Activated naive CD4-positive, alpha-beta T cell treated with anti-CD3 and anti-CD28 coated beads, Interleukin-2, amount 50 U/mL, for 24 hours (primary cell): ENCODE measurements around the gene ANKRD61.
"Not testable (repeated sequence)": the region's sequence is repeated elsewhere in the genome, so short reads cannot be mapped to it uniquely, and the experiment has no call there.

Experiments
- H3K27ac Mint-ChIP-seq: one replicate; pipeline ENCODE4 v1.8.0; 2021; ENCODE audit warnings: mild to moderate bottlenecking, mixed read lengths
- H3K27me3 Mint-ChIP-seq: one replicate; pipeline ENCODE4 v1.8.0; 2021; ENCODE audit warnings: mixed read lengths
- H3K36me3 Mint-ChIP-seq: one replicate; pipeline ENCODE4 v1.8.0; 2021; ENCODE audit warnings: mixed read lengths
- H3K4me1 Mint-ChIP-seq: one replicate; pipeline ENCODE4 v1.8.0; 2021; ENCODE audit warnings: mixed read lengths
- H3K4me3 Mint-ChIP-seq: one replicate; pipeline ENCODE4 v1.8.0; 2021; ENCODE audit warnings: mild to moderate bottlenecking, mixed read lengths
- H3K9me3 Mint-ChIP-seq: one replicate; pipeline ENCODE4 v1.8.0; 2021; ENCODE audit warnings: mixed read lengths

The ANKRD61 gene

DNA sequence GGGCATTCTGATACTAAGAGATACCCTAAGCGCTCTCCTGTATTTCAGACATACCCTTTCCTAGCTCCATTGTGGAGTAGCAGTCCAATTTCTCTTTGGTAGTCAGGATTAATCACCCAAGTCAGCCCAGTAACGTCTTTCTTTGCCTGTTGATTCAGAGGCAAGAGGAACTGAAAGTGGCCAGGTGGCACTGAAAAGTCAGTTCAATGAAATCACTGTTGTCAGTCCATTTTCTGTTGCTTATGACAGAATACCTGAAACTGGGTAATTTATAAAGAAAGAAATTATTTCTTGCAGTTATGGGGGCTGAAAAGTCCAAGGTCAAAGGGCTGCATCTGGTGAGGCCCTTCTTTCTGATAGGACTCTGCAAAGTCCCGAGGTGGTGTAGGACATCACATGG is 40.2 kb downstream of the ANKRD61 start:
- Mint-ChIP-seq H3K27ac (no peak overlapping the region), H3K9me3 (no peaks in the 10 kb centered on the region), H3K27me3 (no peaks in the 10 kb centered on the region), H3K4me3 (no peak overlapping the region), H3K4me1 (no peaks in the 10 kb centered on the region), H3K36me3 (no peaks in the 10 kb centered on the region)

DNA sequence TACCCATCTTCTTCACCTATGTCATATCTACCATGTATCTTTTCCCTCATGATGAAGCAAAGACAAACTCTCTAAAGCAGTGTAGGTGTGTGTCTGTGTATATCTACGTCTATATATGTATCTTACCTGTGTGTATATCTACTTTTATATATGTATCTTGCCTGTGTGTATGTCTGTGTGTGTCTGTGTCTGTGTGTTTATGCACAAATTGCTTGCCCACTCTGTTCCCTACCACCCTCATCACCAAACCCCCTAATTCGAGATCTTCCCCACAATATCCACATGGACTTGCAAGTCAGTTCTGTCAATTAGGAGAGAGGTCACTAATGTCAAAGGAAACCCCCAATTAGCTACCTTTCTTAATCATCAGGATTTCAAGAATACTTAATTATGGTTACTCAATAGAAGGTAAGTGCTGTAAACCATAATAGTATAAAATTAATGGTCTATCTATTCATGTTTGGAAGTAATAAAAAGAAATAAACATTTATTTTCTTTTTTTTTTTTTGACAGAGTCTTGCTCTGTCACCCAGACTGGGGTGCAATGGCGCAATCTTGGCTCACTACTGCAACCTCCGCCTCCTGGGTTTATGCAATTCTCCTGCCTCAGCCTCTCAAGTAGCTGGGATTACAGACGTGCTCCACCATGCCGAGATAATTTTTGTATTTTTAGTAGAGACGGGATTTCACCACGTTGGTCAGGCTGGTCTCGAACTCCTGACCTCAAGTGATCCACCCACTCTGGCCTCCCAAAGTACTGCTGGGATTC is 43.6 kb downstream of the ANKRD61 start:
- Mint-ChIP-seq H3K27ac (no peak overlapping the region), H3K4me3 (no peak overlapping the region), H3K36me3 (no peaks in the 10 kb centered on the region), H3K4me1 (no peaks in the 10 kb centered on the region), H3K27me3 (no peaks in the 10 kb centered on the region), H3K9me3 (no peaks in the 10 kb centered on the region)

DNA sequence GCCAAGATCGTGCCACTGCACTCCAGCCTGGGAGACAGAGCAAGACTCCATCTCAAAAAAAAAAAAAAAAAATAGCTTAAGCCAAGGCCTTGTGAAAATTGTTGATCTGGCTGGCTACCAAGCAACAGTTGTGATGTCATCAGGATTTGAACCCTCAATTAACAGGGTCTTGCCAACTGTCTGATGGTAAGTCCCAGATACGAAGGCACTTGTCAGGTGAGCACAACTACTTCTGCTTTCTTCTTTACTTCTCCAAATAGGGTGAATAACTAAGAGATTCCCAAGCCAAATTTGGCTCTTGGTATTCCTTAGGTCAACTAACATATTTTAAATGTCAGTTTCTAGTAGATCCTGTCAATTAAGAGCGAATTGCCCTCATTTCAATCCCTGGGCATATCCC is 47.4 kb downstream of the ANKRD61 start:
- H3K27ac Mint-ChIP-seq = no peak overlapping the region
- no peak overlapping the region for H3K4me3 Mint-ChIP-seq
- H3K9me3 Mint-ChIP-seq = no peaks in the 10 kb centered on the region
- no peaks in the 10 kb centered on the region for H3K36me3 Mint-ChIP-seq
- peaks cover 8% of the 10 kb centered on the region for H3K4me1 Mint-ChIP-seq
- no peaks in the 10 kb centered on the region for H3K27me3 Mint-ChIP-seq

DNA sequence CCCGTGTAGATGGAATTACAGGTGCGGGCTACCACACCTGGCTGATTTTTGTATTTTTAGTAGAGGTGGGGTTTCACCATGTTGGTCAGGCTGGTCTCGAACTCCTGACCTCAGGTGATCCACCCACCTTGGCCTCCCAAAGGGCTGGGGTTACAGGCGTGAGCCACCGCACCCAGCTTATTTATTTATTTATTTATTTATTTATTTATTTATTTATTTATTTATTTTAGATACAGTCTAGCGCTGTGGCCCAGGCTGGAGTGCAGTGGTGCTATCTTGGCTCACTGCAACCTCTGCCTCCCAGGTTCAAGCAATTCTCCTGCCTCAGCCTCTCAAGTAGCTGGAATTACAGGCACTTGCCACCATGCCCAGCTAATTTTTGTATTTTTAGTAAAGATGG is 51.9 kb downstream of the ANKRD61 start:
- H3K36me3 Mint-ChIP-seq, H3K4me3 Mint-ChIP-seq, H3K4me1 Mint-ChIP-seq, H3K27ac Mint-ChIP-seq, H3K27me3 Mint-ChIP-seq, H3K9me3 Mint-ChIP-seq: not testable (repeated sequence)
